ENCODE measurements around the gene COL25A1. TPM values are rescaled to one million over a fixed set of nuclear protein-coding genes. Genes with fewer than 3 reads are reported as not detected.

The COL25A1 gene
- total and polyA plus RNA-seq, 4 donors = 0.61 to 4.4 (median 2.1) TPM

GRCh38 chr4:108788731-108789130, 513.7 kb downstream of the COL25A1 start:
- DNase-seq (ENCODE audit: low spot score) = no peak
- Histone ChIP-seq H3K4me3 (ENCODE audit: low read depth in 1 of 3, low read length in 3 of 3) (no peak overlapping the region), H3K27me3 (ENCODE audit: control insufficient read depth in 4 of 4, insufficient read depth in 4 of 4, low read length in 3 of 4) (no peaks in the 10 kb centered on the region), H3K9ac (ENCODE audit: low read depth in 1 of 2, low read length in 2 of 2) (no peak overlapping the region), H3K9me3 (ENCODE audit: control insufficient read depth in 4 of 4, low read length in 3 of 4) (no peaks in the 10 kb centered on the region), H3K36me3 (ENCODE audit: control insufficient read depth in 4 of 4, insufficient read depth in 3 of 4, low read depth in 1 of 4, low read length in 3 of 4) (no peaks in the 10 kb centered on the region), H3K4me1 (ENCODE audit: control insufficient read depth in 4 of 4, insufficient read depth in 4 of 4, low read length in 3 of 4) (peaks cover 2 to 27% (median 23%) of the 10 kb centered on the region in 4 donors), H3K27ac (ENCODE audit: low read depth in 1 of 2, low read length in 2 of 2) (no peak overlapping the region)
- TF ChIP-seq NR2F2 (IDR thresholded peaks at IDR 0.05) = no peak
- no peak for TF ChIP-seq CTCF (IDR thresholded peaks at IDR 0.05; ENCODE audit: low read depth, low read length, missing input control)
- no peak for TF ChIP-seq RXRA (IDR thresholded peaks at IDR 0.05)
- no peak for TF ChIP-seq YY1 (IDR thresholded peaks at IDR 0.05)
- no peak for TF ChIP-seq GABPA (IDR thresholded peaks at IDR 0.05 in 1 of 2, conservative IDR thresholded peaks at IDR 0.05 in 1 of 2)
- no peak for TF ChIP-seq REST (IDR thresholded peaks at IDR 0.05)
- TF ChIP-seq JUND (IDR thresholded peaks at IDR 0.05) = no peak
- TF ChIP-seq HNF4G (IDR thresholded peaks at IDR 0.05) = no peak
- no peak for TF ChIP-seq HNF4A (conservative IDR thresholded peaks at IDR 0.05)
- 98% methylated on average over 9 of the region's 9 CpGs for WGBS

GRCh38 chr4:108787724-108788123, 514.7 kb downstream of the COL25A1 start:
- Histone ChIP-seq H3K4me1 (ENCODE audit: control insufficient read depth in 4 of 4, insufficient read depth in 4 of 4, low read length in 3 of 4) (peaks cover 2 to 22% (median 19%) of the 10 kb centered on the region in 4 donors), H3K9ac (ENCODE audit: low read depth in 1 of 2, low read length in 2 of 2) (no peak overlapping the region), H3K9me3 (ENCODE audit: control insufficient read depth in 4 of 4, low read length in 3 of 4) (no peaks in the 10 kb centered on the region), H3K36me3 (ENCODE audit: control insufficient read depth in 4 of 4, insufficient read depth in 3 of 4, low read depth in 1 of 4, low read length in 3 of 4) (no peaks in the 10 kb centered on the region), H3K27me3 (ENCODE audit: control insufficient read depth in 4 of 4, insufficient read depth in 4 of 4, low read length in 3 of 4) (no peaks in the 10 kb centered on the region), H3K4me3 (ENCODE audit: low read depth in 1 of 3, low read length in 3 of 3) (no peak overlapping the region), H3K27ac (ENCODE audit: low read depth in 1 of 2, low read length in 2 of 2) (no peak overlapping the region)
- TF ChIP-seq HNF4G (IDR thresholded peaks at IDR 0.05) (no peak), GABPA (IDR thresholded peaks at IDR 0.05 in 1 of 2, conservative IDR thresholded peaks at IDR 0.05 in 1 of 2) (no peak), RAD21 (IDR thresholded peaks at IDR 0.05) (no peak), ATF3 (IDR thresholded peaks at IDR 0.05) (no peak), JUND (IDR thresholded peaks at IDR 0.05) (no peak), FOXA1 (IDR thresholded peaks at IDR 0.05) (no peak), RXRA (IDR thresholded peaks at IDR 0.05) (no peak), FOXA2 (IDR thresholded peaks at IDR 0.05) (no peak), REST (IDR thresholded peaks at IDR 0.05) (no peak), TAF1 (conservative IDR thresholded peaks at IDR 0.05) (no peak), HNF4A (conservative IDR thresholded peaks at IDR 0.05) (no peak), YY1 (IDR thresholded peaks at IDR 0.05) (no peak), NR2F2 (IDR thresholded peaks at IDR 0.05) (no peak), ZBTB33 (IDR thresholded peaks at IDR 0.05) (no peak), CTCF (IDR thresholded peaks at IDR 0.05; ENCODE audit: low read depth, low read length, missing input control) (no peak), MAX (IDR thresholded peaks at IDR 0.05) (no peak), SP1 (IDR thresholded peaks at IDR 0.05) (no peak), EGR1 (IDR thresholded peaks at IDR 0.05; ENCODE audit: low read depth in 2 of 2) (no peak)
- WGBS = 97% methylated on average over 16 of the region's 16 CpGs
- no peak for DNase-seq (ENCODE audit: low spot score)
